Muscle layer of colon (tissue), 2 donors: ENCODE results near the gene CRY1.

Experiments
- H3K27ac ChIP-seq: one replicate; pipeline ENCODE4 v1.7.0; 2013; ENCODE audit warnings: low read depth, mild to moderate bottlenecking, low read length, moderate library complexity
- H3K27me3 ChIP-seq, 2 donors: one replicate each; pipeline ENCODE4 v1.7.0; 2013; ENCODE audit warnings: low read length in 2 of 2, mild to moderate bottlenecking in 2 of 2; ENCODE audit not compliant: insufficient read depth in 2 of 2, control insufficient read depth in 1 of 2
- H3K36me3 ChIP-seq: one replicate; pipeline ENCODE4 v1.7.0; 2013; ENCODE audit warnings: mild to moderate bottlenecking, low read length; ENCODE audit not compliant: insufficient read depth
- H3K4me1 ChIP-seq: one replicate; pipeline ENCODE4 v1.7.0; 2013; ENCODE audit warnings: mild to moderate bottlenecking, low read length; ENCODE audit not compliant: insufficient read depth
- H3K4me3 ChIP-seq, 2 donors: one replicate each; pipeline ENCODE4 v1.7.0; 2013; ENCODE audit warnings: low read length in 2 of 2, low read depth in 1 of 2, mild to moderate bottlenecking in 1 of 2, moderate library complexity in 1 of 2
- H3K9ac ChIP-seq: one replicate; pipeline ENCODE4 v1.7.0; 2013; ENCODE audit warnings: low read length
- H3K9me3 ChIP-seq: one replicate; pipeline ENCODE4 v1.7.0; 2013; ENCODE audit warnings: mild to moderate bottlenecking, low read length
- donor health status: abdominal sarcoma.
- donor health status: Adenocarcinoma of cecum.

Gene CRY1

DNA sequence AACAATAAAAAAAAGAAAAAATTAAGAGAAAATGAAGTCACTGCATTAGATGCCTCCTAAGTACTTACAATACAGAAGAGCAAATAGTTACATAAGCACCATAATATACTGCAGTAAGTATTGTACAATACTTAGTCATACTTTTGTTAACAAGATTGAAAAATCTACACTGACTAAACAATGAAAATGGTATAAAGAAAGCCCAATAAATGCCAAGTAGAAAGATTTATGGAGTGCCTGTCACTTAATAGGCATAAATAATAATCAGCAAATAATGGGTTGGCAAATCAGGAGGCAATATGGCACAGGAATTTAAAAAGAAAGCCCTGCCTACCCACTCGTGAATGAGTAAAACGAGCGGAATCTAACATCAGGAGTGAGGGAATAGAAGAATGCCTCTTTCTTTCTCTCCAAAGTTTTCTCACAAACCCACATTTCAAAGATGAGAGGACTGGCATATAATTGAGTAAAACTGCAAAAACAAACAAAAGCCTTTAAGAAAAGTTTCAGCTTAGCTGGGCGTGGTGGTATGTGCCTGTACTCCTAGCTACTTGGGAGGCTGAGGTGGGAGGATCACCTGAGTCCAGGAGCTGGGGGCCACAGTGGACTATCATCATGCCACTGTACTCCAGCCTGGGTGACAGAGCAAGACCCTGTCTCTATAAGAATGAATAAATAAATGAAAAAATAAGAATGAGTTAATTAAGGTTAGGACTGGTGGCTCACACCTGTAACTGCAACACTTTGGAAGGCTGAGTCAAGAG lies 36.1 kb downstream of the CRY1 start:
- Histone ChIP-seq H3K27ac (no peak overlapping the region), H3K4me1 (peaks cover 15% of the 10 kb centered on the region), H3K36me3 (no peaks in the 10 kb centered on the region), H3K27me3 (no peaks in the 10 kb centered on the region), H3K4me3 (no peak overlapping the region), H3K9ac (no peak overlapping the region), H3K9me3 (no peaks in the 10 kb centered on the region)

DNA sequence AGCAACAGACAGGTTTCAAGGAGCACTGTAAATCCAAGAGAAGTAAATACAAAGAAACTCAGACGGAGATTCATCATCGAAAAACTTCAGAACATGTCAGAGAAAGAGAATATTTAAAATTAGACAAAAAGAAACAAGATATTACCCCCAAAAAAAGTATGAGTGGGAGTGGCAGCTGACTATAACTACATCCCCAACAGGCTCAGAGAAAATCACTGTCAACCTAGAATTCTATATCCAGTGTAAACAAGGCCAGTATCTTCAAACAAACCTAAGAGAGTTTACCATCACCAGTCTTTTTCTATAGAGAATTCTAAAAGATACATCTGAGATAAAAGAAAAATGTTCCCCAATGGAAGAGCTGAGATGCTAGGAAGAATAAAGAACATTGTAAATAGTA lies 39.6 kb downstream of the CRY1 start:
- H3K4me1 ChIP-seq = peaks cover 15% of the 10 kb centered on the region
- no peak overlapping the region for H3K27ac ChIP-seq
- H3K4me3 ChIP-seq = no peak overlapping the region
- H3K9ac ChIP-seq = no peak overlapping the region
- H3K9me3 ChIP-seq = no peaks in the 10 kb centered on the region
- no peaks in the 10 kb centered on the region for H3K36me3 ChIP-seq
- no peaks in the 10 kb centered on the region for H3K27me3 ChIP-seq

DNA sequence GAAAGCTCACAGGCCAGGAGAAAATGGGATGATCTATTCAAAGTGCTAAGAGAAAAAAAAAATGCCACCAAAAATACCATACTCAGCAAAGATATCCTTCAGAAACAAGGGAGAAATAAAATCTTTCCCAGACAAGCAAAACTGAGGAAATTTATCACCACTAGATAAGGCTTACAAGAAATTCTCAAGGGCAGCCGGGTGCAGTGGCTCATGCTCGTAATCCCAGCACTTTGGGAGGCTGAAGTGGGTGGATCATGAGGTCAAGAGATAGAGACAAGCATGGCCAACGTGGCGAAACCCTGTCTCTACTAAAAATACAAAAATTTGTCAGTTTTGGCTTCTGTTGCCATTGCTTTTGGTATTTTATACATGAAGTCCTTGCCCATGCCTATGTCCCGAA lies 48.2 kb downstream of the CRY1 start:
- no peak overlapping the region for H3K9ac ChIP-seq
- H3K27ac ChIP-seq = no peak overlapping the region
- no peaks in the 10 kb centered on the region for H3K27me3 ChIP-seq
- H3K4me3 ChIP-seq = no peak overlapping the region
- H3K36me3 ChIP-seq = no peaks in the 10 kb centered on the region
- H3K9me3 ChIP-seq = no peaks in the 10 kb centered on the region
- H3K4me1 ChIP-seq = no peaks in the 10 kb centered on the region

DNA sequence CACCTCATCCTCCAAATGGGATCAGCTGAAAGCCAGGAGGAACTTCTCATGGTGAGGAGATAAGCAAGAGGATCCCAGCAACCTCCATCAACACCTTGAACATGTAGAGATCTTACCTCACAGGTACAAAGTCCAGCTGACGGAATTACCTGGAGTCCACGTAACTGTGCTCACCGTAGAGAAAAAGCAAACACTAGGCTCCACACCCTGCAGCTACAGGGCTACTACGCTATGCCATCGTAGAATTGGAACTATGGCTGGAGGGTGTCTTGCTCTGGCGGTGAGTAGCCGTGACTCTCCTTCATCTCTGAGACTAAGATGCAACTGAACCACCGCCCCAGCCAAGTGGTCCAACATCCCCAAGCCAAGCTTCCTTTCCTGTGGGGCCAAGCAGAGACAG lies 50.5 kb downstream of the CRY1 start:
- no peak overlapping the region for H3K4me3 ChIP-seq
- H3K36me3 ChIP-seq = no peaks in the 10 kb centered on the region
- no peaks in the 10 kb centered on the region for H3K27me3 ChIP-seq
- H3K9me3 ChIP-seq = no peaks in the 10 kb centered on the region
- H3K27ac ChIP-seq = no peak overlapping the region
- no peak overlapping the region for H3K9ac ChIP-seq
- H3K4me1 ChIP-seq = no peaks in the 10 kb centered on the region

DNA sequence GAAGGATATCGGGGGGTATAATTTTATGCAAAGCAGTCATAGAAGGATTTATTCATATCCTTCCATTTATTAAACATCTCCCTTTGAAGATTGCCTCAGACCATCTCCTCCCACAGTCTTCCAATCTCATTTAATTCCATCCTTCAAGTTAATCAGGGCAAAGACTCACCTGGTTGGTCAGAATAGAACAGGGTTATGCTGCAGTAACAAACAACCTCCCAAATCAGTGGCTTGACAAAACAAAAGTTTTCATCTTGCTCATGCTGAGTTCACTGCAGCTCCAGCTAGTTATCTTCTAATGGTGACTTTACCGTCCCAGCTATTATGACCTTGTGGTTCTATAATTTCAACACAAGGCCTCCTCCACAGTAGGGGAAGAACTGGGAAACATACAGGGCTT lies 57.6 kb downstream of the CRY1 start:
- Histone ChIP-seq H3K36me3 (no peaks in the 10 kb centered on the region), H3K9me3 (no peaks in the 10 kb centered on the region), H3K4me1 (peaks cover 6% of the 10 kb centered on the region), H3K27ac (no peak overlapping the region), H3K27me3 (no peaks in the 10 kb centered on the region), H3K4me3 (no peak overlapping the region), H3K9ac (no peak overlapping the region)

DNA sequence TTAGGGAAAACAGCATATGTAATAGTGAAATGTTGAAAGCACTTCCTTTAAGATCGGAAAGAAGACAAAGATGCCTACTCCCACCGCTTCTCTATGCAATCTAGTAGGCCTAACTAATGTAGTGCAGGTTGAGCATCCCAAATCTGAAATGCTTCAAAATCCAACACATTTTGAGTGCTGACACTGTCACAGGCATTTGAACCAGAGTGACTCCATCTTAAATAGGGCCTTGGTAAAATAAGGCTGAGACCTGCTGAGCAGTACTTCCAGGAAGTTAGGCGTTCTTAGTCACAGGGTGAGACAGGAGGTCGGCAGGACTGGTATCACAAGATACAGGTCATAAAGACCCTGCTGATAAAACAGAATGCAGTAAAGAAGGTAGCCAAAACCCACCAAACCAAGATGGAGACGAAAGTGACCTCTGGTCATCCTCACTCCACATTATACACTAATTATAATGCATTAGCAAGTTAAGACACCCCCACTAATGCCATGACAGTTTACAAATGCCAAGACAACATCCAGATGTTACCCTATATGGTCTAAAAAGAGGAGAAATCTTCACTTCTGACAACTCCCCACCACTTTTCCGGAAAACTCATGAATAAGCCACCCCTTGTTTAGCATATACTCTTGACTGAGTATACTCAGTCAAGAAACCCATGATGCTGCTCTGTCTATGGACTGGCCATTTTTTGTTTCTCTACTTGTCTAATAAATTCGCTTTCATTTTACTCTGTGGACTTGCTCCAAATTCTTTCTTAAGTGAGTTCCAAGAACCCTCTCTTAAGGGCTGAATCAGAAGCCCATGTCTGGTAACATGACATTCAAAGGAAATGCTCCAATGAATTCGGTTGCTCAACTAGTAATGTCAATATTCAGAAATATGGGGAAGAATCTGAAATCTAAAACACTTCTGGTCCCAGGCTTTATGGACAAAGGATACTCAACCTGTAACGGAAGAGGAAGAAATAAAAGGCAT lies 59.3 kb downstream of the CRY1 start:
- Histone ChIP-seq H3K27me3 (no peaks in the 10 kb centered on the region), H3K4me1 (peaks cover 9% of the 10 kb centered on the region), H3K9ac (no peak overlapping the region), H3K9me3 (no peaks in the 10 kb centered on the region), H3K36me3 (no peaks in the 10 kb centered on the region), H3K4me3 (no peak overlapping the region), H3K27ac (no peak overlapping the region)

DNA sequence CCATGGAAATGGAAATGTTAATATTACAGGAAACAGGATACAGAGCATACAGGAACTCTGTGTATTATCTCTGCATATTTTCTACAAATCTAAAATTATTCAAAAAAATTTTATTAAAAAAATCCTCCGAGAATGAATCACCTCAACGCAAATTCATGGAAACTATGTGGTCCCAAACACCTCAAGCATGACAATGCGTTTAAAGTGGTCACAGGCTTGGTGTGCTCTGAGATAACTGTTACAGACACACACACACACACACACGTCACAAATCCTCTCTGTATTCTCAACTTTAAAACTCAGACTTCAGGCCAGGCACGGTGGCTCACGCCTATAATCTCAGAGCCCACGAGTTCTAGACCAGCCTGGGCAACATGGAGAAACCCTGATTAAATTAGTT lies 61.1 kb downstream of the CRY1 start:
- Histone ChIP-seq H3K4me1 (peaks cover 20% of the 10 kb centered on the region), H3K36me3 (no peaks in the 10 kb centered on the region), H3K4me3 (no peak overlapping the region), H3K9ac (no peak overlapping the region), H3K9me3 (no peaks in the 10 kb centered on the region), H3K27ac (no peak overlapping the region), H3K27me3 (no peaks in the 10 kb centered on the region)

DNA sequence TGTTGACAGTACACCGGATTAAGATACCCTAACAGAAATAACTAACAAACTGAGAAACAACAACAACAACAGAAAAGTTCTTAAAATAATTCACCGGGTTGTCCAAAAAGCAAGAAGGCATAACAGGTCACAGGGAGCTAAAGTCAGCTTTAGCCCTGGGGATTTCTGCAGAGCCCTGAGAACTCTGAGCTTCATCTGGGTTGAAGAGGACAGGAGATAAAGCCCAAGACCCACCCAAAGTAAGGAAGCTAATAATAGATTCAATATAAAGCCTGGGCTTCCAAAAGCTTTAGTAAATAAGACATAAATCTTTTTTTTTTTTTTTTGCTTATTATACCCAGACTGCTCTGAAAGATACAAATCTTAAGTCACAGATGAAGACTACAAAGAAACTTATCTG lies 62.3 kb downstream of the CRY1 start:
- Histone ChIP-seq H3K9ac (no peak overlapping the region), H3K4me3 (no peak overlapping the region), H3K27me3 (no peaks in the 10 kb centered on the region), H3K9me3 (no peaks in the 10 kb centered on the region), H3K36me3 (no peaks in the 10 kb centered on the region), H3K4me1 (peaks cover 31% of the 10 kb centered on the region), H3K27ac (no peak overlapping the region)

DNA sequence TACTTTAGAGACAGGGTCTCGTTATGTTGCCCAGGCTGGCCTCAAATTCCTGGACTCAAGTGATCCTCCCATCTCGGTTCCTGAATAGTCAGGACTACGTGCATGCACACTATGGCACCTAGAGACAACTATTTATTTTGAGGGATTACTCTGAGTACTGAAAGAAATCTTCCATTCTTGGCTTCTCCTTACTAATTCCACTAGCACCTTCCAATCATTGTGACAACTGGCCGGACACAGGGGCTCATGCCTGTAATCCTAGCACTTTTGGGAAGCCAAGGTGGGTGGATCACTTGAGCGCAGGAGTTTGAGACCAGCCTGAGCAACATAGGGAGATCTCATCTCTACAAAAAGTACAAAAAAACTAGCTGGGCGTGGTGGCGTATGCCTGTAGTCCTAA lies 64.3 kb downstream of the CRY1 start:
- no peaks in the 10 kb centered on the region for H3K27me3 ChIP-seq
- peaks cover 32% of the 10 kb centered on the region for H3K4me1 ChIP-seq
- H3K36me3 ChIP-seq = no peaks in the 10 kb centered on the region
- no peak overlapping the region for H3K9ac ChIP-seq
- no peaks in the 10 kb centered on the region for H3K9me3 ChIP-seq
- H3K27ac ChIP-seq = peak overlapping the region; percentile 32
- no peak overlapping the region for H3K4me3 ChIP-seq

DNA sequence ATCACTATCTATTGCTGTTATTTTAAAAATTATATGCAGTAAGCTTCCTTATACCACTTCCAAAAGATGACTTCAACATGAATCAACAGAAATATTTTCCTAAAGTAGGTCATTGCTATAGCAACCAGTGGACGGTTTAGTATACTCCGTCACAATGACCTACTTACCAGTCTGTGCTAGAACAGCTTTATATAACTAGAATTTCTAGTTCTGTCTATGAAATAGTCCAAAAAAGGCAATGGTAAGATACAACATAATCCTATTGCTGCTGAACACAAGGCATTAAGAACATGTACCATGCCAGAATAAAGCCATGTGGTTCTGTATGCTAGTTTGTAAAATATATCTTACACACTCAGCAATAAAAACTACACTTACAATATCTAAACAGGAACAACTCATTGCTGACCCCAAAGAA lies 65.7 kb downstream of the CRY1 start:
- Histone ChIP-seq H3K4me1 (peaks cover 31% of the 10 kb centered on the region), H3K27ac (peak overlapping the region; percentile 65), H3K9ac (peak overlapping the region; percentile 21), H3K27me3 (no peaks in the 10 kb centered on the region), H3K4me3 (no peak overlapping the region), H3K36me3 (no peaks in the 10 kb centered on the region), H3K9me3 (no peaks in the 10 kb centered on the region)

DNA sequence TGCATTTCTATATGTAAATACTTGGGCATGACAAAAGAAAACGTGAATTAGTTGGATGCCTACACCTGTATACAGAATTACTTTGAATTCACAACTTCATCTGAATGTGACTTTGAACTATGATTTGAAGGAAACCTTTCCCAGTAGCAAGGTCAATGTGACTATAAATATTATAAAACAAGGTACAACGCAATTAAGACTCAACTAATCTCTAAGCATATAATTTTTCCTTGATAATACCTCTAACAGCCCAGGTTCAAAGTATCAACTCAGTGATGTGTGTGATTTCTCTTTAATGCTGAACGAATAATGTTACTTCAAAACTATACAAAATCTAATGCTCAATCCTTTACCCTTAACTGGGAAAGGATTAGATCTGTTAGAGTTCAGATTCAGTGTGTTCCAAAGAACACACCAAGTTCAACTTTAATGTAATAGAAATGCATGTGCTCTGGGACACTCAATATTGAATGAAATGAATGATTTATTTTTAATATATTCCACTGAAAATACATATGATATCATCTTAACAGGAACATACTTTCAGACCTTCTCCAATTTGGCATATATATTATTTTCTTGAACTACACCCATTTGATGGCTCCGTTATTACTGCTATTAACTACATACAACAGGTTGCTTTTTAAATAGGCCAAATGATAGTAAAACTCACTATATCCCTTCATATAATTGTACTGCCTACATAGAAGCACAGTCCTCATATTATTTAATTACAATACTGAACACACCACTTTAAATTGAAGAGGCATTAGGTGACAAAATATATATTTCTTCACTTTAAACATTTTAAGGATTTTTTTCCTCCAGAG lies 66.3 kb downstream of the CRY1 start:
- Histone ChIP-seq H3K9ac (peak overlapping the region; percentile 21), H3K27me3 (no peaks in the 10 kb centered on the region), H3K4me1 (peaks cover 31% of the 10 kb centered on the region)

More for the DNA sequence above, 66.3 kb downstream of the CRY1 start:
- Histone ChIP-seq H3K9me3 (no peaks in the 10 kb centered on the region), H3K4me3 (no peak overlapping the region), H3K27ac (peak overlapping the region; percentile 65), H3K36me3 (no peaks in the 10 kb centered on the region)
